WI38 (cell line): Measurements from ENCODE around the gene BZW2.

Experiments
- H3K4me3 ChIP-seq: 2 replicates; pipeline ENCODE4 v1.5.1; 2011; ENCODE audit warnings: low read depth, mild to moderate bottlenecking, control low read depth, low read length
- TF ChIP-seq, protein P1 (sequence below): IDR thresholded peaks from 2 replicates; pipeline ENCODE4 v1.5.1; 2012; ENCODE audit warnings: low read depth, mild to moderate bottlenecking, control low read depth, low read length

BZW2 gene

DNA sequence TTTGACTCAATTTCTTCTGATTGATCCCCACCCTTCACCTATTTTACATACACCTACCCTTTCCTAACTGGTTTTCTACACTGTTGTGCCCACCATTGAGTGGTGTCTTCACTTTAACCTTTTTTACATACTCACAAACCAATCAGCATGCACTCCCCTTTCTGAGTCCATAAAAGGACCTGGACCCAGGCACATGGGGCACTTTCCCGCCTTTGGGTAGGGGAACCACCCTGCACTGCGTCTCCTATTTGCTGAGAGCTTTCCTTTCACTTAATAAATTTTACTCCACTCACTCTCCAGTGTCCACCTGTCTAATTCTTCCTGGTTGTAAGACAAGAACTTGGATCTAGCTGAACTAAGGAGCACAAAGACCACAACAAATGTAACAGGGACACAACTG, 34.3 kb upstream of the BZW2 start:
- H3K4me3 ChIP-seq: no peak overlapping the region
- TF ChIP-seq, protein P1, sequence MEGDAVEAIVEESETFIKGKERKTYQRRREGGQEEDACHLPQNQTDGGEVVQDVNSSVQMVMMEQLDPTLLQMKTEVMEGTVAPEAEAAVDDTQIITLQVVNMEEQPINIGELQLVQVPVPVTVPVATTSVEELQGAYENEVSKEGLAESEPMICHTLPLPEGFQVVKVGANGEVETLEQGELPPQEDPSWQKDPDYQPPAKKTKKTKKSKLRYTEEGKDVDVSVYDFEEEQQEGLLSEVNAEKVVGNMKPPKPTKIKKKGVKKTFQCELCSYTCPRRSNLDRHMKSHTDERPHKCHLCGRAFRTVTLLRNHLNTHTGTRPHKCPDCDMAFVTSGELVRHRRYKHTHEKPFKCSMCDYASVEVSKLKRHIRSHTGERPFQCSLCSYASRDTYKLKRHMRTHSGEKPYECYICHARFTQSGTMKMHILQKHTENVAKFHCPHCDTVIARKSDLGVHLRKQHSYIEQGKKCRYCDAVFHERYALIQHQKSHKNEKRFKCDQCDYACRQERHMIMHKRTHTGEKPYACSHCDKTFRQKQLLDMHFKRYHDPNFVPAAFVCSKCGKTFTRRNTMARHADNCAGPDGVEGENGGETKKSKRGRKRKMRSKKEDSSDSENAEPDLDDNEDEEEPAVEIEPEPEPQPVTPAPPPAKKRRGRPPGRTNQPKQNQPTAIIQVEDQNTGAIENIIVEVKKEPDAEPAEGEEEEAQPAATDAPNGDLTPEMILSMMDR: no peak

DNA sequence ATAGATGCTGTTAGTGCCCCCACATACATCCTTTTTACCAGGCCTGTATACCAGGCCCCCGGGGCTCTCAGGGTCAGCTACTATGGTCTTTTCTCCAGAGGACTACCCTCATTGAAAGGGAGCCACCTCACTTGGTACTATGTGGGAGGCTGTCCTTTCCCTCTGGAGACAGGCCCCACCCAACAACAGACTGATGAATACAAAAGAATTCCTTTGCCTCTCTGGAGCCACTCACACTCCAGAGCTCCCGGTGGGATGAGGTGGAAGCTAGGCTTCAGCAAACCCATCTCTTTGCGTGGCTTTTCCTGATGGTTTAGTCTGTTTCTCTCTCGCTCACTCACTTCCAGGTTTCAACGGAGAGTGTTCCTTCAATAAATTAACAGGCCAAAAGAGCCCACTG, 30.8 kb upstream of the BZW2 start:
- H3K4me3 ChIP-seq: no peak overlapping the region
- TF ChIP-seq, protein P1: no peak

DNA sequence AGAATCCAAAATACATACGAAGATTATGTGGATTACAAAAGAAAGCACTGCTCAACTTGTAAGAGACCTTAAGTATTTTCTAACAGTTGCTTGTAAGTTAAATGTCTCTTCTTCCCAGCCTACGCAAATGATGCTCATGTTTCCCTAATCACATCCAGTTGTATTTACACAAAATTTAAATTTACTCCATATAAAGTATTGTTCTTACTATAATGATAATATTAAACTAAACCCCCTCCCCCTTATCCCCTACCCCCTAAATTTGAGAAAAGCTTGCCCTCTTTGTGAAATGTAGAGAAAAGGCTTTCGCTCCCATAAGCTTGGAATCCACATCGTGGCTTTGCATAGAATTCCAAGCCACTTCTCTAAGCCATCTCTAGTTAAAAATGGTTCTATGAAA, 29.9 kb upstream of the BZW2 start:
- TF ChIP-seq, protein P1: no peak
- H3K4me3 ChIP-seq: no peak overlapping the region

DNA sequence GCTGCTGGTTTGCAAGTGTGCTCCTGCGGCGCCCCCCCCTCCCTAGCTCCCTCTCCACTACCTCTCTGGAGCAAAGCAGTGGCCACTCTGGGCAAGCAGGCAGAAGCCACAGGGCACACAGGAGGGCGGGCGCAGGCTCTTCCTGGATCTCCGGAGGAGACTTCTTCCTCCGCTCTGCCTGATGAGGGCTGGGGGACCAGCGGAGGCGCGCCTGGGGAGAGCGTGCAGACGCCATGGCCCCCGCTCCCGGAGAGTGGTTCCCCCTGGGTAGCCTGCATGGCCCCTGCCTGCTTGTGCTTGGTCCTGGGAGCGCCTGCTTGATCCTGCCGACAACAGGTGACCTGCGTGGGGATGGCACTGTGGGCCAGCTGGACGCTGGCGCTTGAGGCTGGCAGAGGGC, 29.4 kb upstream of the BZW2 start:
- no peak overlapping the region for H3K4me3 ChIP-seq
- TF ChIP-seq, protein P1: no peak

DNA sequence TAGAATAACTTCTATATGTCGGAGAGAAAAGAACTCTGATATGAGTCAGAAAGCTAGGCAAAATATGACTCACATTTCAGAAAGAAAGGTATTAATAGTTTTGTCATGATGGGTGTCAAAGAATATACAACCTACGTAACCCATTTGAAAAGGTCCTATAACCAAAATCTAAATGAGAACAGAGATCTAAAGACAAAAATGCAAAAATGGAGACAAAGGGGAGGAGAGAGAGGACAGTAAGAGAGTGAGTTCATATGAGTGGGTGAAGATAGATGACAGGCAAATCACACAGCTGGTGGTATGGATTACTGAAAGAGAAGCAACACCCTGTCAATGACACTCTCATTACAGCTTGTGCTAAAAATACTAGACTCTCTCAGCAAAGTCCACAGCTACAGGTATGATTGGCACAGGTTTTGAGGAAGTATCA, 26.0 kb upstream of the BZW2 start:
- H3K4me3 ChIP-seq: no peak overlapping the region
- TF ChIP-seq, protein P1: no peak

DNA sequence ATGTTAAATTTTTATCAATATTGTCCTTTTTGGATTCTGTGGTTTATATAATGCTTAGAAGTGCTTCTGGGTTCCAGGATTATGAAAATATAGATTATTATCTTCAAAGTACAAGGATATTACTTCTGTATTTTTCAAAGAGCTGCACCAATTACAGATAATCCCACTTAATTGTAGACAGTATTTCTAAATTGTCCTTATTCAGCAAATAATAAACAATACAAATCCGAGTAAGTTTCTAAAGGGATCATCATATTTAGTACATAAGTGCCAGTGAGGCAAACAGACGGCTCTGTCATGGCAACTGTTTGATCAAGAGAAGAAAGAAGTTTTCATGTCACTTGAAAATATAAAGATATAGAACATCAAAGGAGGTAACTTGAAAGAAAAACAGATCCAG, 19.6 kb upstream of the BZW2 start:
- TF ChIP-seq, protein P1: no peak
- no peak overlapping the region for H3K4me3 ChIP-seq

DNA sequence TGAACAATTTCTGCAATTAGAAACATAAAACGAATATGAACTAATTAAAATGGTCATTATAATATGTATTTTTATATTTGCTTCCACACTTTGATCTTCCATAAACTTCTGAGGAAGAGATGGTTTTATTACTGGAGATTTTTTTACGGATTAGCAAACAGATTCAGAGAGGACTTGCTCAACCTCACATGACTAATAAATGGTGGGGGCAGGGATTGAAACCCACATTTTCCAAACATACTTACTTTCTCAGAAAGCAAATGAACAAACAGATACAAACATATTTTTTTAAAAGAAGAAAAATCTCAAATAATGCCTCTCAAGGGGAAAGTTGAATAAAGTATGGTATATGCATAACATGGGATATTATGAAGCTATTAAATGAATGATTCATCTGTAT, 18.7 kb upstream of the BZW2 start:
- TF ChIP-seq, protein P1: no peak
- no peak overlapping the region for H3K4me3 ChIP-seq
